Upper lobe of left lung (tissue), 6 donors: ENCODE data around the gene SLC25A6. TPM values are rescaled to one million over a fixed set of nuclear protein-coding genes. Genes with fewer than 3 reads are reported as not detected.

Experiments
- ATAC-seq, 2 donors: fragments of 200-7000 bp; cut with Tn5 transposase; one replicate each; pipeline ENCODE4 v1.9.1; 2022; ENCODE audit warnings: mild to moderate bottlenecking in 2 of 2, moderate library complexity in 2 of 2; ENCODE audit not compliant: low FRiP score in 2 of 2
- DNase-seq, 2 donors: peaks; one replicate each; pipeline ENCODE4 v3.0.0-alpha.2; 2019 to 2020
- H3K27ac ChIP-seq, 4 donors: fragments of 200-600 bp; sonication (generic); one replicate each; pipeline ENCODE4 v1.5.1; 2016 to 2019
- H3K27me3 ChIP-seq, 4 donors: fragments of 200-600 bp; sonication (generic); one replicate each; pipeline ENCODE4 v1.5.1; 2017 to 2019
- H3K36me3 ChIP-seq, 4 donors: fragments of 200-600 bp; sonication (generic); one replicate each; pipeline ENCODE4 v1.5.1; 2016 to 2019
- H3K4me1 ChIP-seq, 4 donors: fragments of 200-600 bp; sonication (generic); one replicate each; pipeline ENCODE4 v1.5.1; 2018 to 2019
- H3K4me3 ChIP-seq, 4 donors: fragments of 200-600 bp; sonication (generic); one replicate each; pipeline ENCODE4 v1.5.1; 2017 to 2019; ENCODE audit warnings: mild to moderate bottlenecking in 2 of 4, moderate library complexity in 1 of 4
- H3K9me3 ChIP-seq, 4 donors: fragments of 200-600 bp; sonication (generic); one replicate each; pipeline ENCODE4 v1.5.1; 2018 to 2019
- CTCF ChIP-seq, 6 experiments: fragments of 450-650 bp in 4 of 6; fragments of 200-600 bp in 2 of 6; sonication (generic) in 2 of 6; IDR thresholded peaks; one replicate each; pipeline ENCODE4 v1.5.1; 2016 to 2019; ENCODE audit warnings: antibody characterized with exemption in 6 of 6
- EP300 ChIP-seq, 4 donors: sonication (generic); formaldehyde crosslinking; IDR thresholded peaks; one replicate each; pipeline ENCODE4 v1.5.1; 2017; ENCODE audit warnings: antibody characterized with exemption in 4 of 4, control low read depth in 2 of 4
- POLR2A ChIP-seq, 4 donors: fragments of 450-650 bp; IDR thresholded peaks; one replicate each; pipeline ENCODE4 v1.5.1; 2016 to 2017; ENCODE audit warnings: antibody characterized with exemption in 4 of 4, mild to moderate bottlenecking in 2 of 4
- POLR2AphosphoS5 ChIP-seq, 2 donors: sonication (generic); formaldehyde crosslinking; IDR thresholded peaks; one replicate each; pipeline ENCODE4 v1.5.1; 2017; ENCODE audit warnings: antibody characterized with exemption in 2 of 2
- WGBS, 2 donors: methylation state at CpG; one replicate each; pipeline ENCODE4 v1.1.5; 2017 to 2018; 5-methylcytosine and 5-hydroxymethylcytosine counted together
- total RNA-seq, 6 donors: library from RNA; depleted of rRNA in 4 of 6; stranded (reverse); fragments of >200 nt in 4 of 6; gene quantifications; one replicate each; pipeline versions ENCODE4 v1.1.0 to v1.2.1, GENCODE V29; 2016 to 2021
- donor health status: DM: no; HTN: no; CAD: no; lungs with moderate emphysema.
- donor health status: DM: no; HTN: yes; CAD: no; lungs with severe emphysema.

Gene SLC25A6
- total RNA-seq, 6 donors from 2014 or later: 158 to 460 (median 285) TPM

GRCh38 chrX:1387141-1387776 lies 4.7 kb downstream of the SLC25A6 start:
- peaks cover 45 to 81% (median 71%) of the 10 kb centered on the region in 4 donors for H3K36me3 ChIP-seq
- no peaks in the 10 kb centered on the region for H3K9me3 ChIP-seq
- no peak overlapping the region for H3K4me3 ChIP-seq
- H3K4me1 ChIP-seq: peaks cover 23 to 37% (median 27%) of the 10 kb centered on the region in 4 donors
- no peak for ATAC-seq
- 96 to 100% methylated on average over 3 to 42 of the region's 43 CpGs for WGBS, 2 donors
- no peak overlapping the region for H3K27ac ChIP-seq
- H3K27me3 ChIP-seq: no peaks in the 10 kb centered on the region
- TF ChIP-seq POLR2AphosphoS5 (IDR thresholded peaks at IDR 0.05) (no peak), EP300 (IDR thresholded peaks at IDR 0.05) (no peak), POLR2A (IDR thresholded peaks at IDR 0.05) (no peak), CTCF (IDR thresholded peaks at IDR 0.05) (no peak)
- DNase-seq: peak; percentile 19 to 87

GRCh38 chrX:1386338-1387127 lies 5.4 kb downstream of the SLC25A6 start:
- ATAC-seq: no peak
- Histone ChIP-seq H3K27ac (no peak overlapping the region), H3K9me3 (no peaks in the 10 kb centered on the region), H3K4me1 (peaks cover 23 to 37% (median 27%) of the 10 kb centered on the region in 4 donors), H3K4me3 (no peak overlapping the region), H3K27me3 (no peaks in the 10 kb centered on the region), H3K36me3 (peaks cover 45 to 86% (median 75%) of the 10 kb centered on the region in 4 donors)
- WGBS, 2 donors: 96 to 97% methylated on average over 34 to 41 of the region's 41 CpGs
- no peak for TF ChIP-seq CTCF (IDR thresholded peaks at IDR 0.05)
- no peak for TF ChIP-seq POLR2AphosphoS5 (IDR thresholded peaks at IDR 0.05)
- no peak for TF ChIP-seq POLR2A (IDR thresholded peaks at IDR 0.05)
- TF ChIP-seq EP300 (IDR thresholded peaks at IDR 0.05): no peak
- peak in 1 of 2 donors; percentile 19 for DNase-seq

- ATAC-seq: no peak
- H3K9me3 ChIP-seq: no peaks in the 10 kb centered on the region
- DNase-seq: peak; percentile 21 to 68
- no peak overlapping the region for H3K27ac ChIP-seq
- 96 to 97% methylated on average over 23 to 36 of the region's 36 CpGs for WGBS, 2 donors
- no peak overlapping the region for H3K4me3 ChIP-seq
- peaks cover 45 to 80% (median 71%) of the 10 kb centered on the region in 4 donors for H3K36me3 ChIP-seq
- peaks cover 15 to 28% (median 21%) of the 10 kb centered on the region in 4 donors for H3K4me1 ChIP-seq
- TF ChIP-seq CTCF (IDR thresholded peaks at IDR 0.05): no peak
- TF ChIP-seq EP300 (IDR thresholded peaks at IDR 0.05): no peak
- TF ChIP-seq POLR2AphosphoS5 (IDR thresholded peaks at IDR 0.05): no peak
- TF ChIP-seq POLR2A (IDR thresholded peaks at IDR 0.05): no peak
- H3K27me3 ChIP-seq: no peaks in the 10 kb centered on the region
These were observed 6.4 kb downstream of the SLC25A6 start for GRCh38 chrX:1385253-1386223.

- peaks cover 45 to 72% (median 64%) of the 10 kb centered on the region in 4 donors for H3K36me3 ChIP-seq
- ATAC-seq (no peak), DNase-seq (peak in 1 of 2 donors; percentile 18)
These were observed 7.2 kb downstream of the SLC25A6 start for GRCh38 chrX:1384658-1385252.

More at GRCh38 chrX:1384658-1385252, 7.2 kb downstream of the SLC25A6 start:
- WGBS, 2 donors: 94 to 95% methylated on average over 11 to 18 of the region's 18 CpGs
- Histone ChIP-seq H3K4me3 (no peak overlapping the region), H3K27ac (no peak overlapping the region), H3K27me3 (no peaks in the 10 kb centered on the region), H3K9me3 (no peaks in the 10 kb centered on the region), H3K4me1 (peaks cover 8 to 20% (median 14%) of the 10 kb centered on the region in 4 donors)
- TF ChIP-seq POLR2AphosphoS5 (IDR thresholded peaks at IDR 0.05) (no peak), POLR2A (IDR thresholded peaks at IDR 0.05) (no peak), EP300 (IDR thresholded peaks at IDR 0.05) (no peak), CTCF (IDR thresholded peaks at IDR 0.05) (no peak)
